Jurkat, Clone E6-1 (cell line): ENCODE measurements around the gene PDZD8.

ENCODE experiments used
- DNase-seq: peaks from one replicate; pipeline ENCODE4 v3.0.0-alpha.2; 2011; ENCODE audit warnings: low read depth, low spot score
- H3K4me3 ChIP-seq: 2 replicates; pipeline ENCODE4 v1.5.1; 2011; ENCODE audit warnings: mild to moderate bottlenecking, low read length, control low read depth, moderate library complexity

Gene PDZD8

DNA sequence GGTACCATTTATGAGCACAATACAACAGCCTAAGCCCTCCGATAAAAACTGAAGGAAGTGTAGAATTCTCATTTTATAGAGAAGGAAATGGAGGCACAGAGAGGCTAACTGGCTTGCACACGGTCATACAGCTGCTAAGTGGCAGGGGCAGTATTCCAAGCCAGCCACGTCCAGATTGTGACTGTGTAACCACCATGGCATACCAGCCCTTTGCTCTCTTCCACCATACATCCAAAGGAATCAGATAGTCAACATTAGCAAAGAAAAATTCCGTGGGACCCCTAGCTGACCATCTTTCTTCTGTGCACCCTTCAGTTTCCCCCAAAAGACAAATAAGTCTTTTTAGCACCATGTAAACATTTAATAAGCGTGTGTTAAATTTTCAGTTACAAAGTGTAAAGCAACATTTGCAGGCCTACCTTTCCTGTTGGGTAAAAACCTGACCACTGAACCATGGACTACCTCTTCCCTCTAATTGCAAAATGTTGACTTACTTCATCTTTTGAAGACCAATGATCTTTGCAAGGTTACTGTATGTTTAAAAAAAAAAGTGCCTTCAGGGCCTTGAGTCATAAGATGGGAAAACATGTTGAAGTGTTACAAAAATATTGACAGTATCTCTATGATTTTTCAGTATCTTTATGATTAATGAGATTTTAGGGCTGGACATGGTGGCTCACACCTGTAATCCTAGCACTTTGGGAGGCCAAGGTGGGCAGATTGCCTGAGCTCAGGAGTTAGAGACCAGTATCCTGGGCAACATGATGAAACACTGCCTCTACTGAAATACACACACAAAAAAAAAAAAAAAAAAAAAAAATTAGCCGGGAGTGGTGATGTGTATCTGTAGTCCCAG lies 24.3 kb upstream of the PDZD8 start:
- no peak for DNase-seq
- H3K4me3 ChIP-seq, result no peak overlapping the region

DNA sequence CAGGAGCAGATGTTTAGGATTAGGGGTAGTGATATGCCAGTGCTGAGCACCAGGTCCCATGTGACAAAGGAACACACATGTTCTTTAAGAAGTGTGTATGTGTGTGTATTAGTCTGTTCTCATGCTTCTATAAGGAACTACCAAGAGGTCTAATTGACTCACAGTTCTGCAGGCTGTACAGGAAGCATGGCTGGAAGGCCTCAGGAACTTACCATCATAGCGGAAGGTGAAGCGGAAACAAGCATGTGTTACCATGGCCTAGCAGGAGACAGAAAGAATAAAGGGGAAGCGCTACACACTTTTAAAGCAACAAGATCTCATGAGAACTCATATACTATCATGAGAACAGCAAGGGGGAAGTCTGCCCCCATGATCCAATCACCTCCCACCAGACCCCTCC lies 22.8 kb upstream of the PDZD8 start:
- H3K4me3 ChIP-seq, result no peak overlapping the region
- DNase-seq, result no peak

DNA sequence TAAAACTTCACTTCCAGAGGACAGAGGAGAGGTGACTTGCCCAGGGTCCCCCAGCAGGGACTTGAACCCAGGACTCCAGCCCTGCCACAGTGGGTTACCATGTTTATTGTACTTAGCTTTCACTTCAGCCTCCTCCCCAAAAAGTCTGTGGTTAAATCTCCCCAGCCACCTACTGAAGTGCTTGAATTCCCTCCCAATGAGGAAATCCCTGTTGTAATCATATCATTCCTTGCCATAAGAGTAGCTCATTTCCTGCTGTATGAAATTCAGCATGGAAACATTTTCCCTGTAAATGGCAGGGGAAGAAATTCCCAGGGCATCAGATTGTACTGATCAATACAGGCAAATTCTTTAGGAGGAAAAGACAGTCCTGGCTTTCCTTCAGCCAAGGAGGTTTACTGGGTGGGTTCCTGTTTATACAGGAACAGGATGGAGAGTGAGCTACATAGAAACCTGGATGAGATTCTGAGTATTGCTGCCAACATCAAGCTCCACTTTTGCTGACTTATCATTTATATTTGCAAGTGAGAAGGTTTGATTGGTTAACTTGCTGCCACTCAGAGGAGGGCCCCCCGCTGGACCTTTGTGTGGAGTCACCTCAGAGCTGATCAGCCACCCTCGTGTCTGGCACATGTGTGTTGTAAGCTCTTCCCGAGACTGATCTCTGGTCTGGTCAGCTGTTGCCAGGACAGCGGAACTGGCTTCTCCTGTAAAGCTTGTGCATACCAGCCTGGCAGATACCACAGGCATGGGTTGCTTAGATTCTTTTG lies 16.4 kb upstream of the PDZD8 start:
- H3K4me3 ChIP-seq, result no peak overlapping the region
- DNase-seq, result no peak

DNA sequence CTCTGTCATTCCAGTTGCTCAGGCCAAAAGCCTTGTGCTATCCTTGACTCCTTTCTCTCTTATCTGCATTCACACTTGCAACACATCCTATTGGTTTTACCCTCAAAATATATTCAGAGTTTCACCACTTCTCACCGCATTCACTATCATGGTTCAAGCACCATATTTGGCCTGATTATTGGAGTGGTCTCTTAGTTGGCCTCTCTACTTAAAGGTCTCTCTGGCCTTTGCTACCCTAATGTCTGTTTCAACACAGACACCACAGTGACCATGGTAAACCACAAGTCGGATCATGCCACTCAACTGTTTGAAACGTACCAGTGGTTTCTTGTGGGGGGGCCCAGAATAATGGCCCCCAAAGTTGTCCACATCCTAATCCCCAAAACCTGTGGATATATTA lies 15.2 kb upstream of the PDZD8 start:
- no peak overlapping the region for H3K4me3 ChIP-seq
- DNase-seq, result no peak

DNA sequence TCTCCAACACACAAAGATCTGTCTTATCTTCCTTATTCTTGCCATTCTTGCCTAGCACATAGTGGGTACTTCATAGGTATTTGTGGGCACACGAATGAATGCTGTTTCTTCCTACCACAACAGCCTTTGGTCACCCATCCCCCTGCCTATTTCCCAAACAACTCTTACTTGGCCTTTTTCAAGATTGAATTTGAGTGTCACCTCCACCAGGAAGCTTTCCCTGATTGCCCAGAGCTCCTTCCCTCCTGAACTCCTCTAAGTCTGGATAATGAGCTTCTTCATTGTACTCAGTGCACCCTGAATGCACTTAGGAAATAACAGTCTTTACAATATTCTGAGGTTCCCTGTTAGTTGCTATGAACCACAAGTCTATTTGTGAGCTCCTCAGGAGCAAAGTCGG lies 11.6 kb upstream of the PDZD8 start:
- H3K4me3 ChIP-seq, result no peak overlapping the region
- no peak for DNase-seq

DNA sequence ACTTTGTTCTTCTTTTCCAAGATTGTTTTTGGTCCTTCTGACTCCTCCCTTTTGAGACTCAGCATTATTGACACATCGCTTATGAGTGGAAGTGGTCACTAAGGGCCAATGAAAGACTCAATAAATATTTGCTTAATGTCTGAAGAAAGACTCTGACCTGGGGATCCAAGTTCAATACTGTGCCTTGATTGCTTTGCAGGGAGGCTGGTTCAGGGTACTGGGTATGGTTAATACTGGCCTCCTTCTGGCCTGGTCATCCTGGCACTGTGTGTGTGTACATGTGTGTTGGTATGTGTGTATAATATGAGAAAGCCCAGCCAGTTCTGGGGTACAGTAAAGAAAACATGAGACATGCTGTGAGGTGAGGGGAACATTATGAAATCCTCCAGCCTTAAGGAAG lies 7.6 kb upstream of the PDZD8 start:
- no peak for DNase-seq
- H3K4me3 ChIP-seq, result no peak overlapping the region

DNA sequence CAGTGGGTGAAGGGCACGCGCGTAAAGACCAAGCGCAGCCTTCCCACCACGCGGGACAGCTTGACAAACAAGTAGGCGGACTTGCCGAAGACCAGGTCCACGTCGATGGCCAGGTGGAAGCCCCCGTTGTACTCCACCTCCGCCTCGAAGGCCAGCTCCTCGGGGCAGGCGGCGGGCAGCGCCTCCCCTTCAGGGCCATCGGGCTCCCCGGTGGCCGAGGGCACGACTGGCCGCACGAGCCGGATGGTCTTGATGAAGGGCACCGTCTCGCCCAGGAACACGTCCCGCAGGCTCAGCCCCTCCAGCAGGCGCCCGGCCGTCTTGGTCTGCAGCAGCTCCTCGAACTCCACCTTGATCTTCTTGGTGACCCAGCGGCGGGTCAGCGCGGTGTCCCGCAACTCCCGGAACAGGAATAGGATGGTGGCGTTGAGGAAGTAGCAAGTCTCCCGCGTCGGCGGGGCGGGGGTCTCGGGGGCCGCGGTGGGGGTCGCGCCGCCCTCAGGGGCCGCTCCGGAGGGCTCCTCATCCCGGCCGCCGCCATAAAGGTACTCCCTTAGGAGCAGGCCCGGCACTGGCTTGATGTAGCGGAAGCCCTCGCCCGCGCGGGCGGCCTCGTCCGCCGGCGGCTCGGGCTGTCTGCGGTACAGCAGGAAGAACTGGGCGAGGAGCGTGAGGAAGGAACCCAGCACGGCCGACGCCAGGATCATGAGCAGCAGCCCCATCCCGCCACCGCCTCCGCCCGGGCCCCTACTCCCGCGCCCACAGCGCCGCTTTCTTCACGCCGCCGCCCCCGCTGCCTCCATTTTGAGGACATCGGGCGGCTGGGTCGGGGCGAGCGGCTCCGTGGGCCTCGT lies 507 bp downstream of the PDZD8 start:
- peak overlapping the region; percentile 82 for H3K4me3 ChIP-seq
- no peak for DNase-seq

DNA sequence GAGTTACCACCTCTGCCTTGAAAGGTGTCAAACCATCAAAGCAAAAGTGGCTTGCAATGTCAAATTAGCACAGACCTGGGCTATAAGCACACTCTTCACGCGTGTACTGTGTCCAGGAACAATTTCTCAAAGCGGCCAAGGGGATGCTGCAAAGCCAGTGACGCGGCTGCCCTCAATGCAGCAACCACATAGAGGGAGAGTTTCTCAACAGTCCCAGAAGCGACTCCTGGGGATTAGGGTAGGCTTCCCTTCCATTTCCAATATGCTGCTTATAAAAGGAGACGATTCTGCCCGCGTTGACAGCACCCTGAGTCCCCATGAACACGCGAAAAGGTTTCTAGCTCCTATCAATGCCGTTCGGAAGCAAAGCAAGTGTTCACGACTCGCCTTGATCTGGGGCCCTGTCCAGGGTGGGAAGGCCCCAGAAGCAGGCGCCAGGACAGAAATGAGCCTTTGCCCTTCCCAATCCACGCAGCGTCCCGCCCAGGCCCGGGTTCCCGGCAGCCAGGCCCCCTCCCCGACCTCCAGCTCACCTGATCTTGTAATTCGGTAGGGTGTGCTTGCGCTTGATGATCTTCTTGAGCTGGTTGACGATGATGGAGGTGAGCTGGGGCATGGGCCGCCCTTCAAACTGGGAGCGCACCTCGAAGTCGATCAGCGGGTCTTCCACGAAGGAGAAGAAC lies 1.3 kb downstream of the PDZD8 start:
- H3K4me3 ChIP-seq, result peak overlapping the region; percentile 82
- DNase-seq, result no peak

DNA sequence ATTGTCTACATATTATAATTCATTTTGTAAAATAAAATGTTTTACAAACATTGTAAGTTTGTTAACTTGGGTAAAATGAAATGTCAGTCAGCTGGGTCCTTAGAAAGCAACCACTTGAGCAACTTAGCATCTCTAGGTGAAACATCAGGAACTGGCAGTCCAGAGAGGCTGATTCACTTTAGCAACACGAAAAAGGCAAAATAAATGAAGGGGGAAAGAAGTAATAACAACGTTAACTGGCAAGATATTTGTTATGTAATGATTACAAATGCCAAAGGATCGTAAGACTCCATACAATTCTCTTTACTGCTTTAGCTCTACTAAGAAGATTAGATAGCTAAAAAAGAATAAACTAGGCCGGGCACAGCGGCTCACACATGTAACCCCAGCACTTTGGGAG lies 5.0 kb downstream of the PDZD8 start:
- no peak overlapping the region for H3K4me3 ChIP-seq
- DNase-seq, result no peak

DNA sequence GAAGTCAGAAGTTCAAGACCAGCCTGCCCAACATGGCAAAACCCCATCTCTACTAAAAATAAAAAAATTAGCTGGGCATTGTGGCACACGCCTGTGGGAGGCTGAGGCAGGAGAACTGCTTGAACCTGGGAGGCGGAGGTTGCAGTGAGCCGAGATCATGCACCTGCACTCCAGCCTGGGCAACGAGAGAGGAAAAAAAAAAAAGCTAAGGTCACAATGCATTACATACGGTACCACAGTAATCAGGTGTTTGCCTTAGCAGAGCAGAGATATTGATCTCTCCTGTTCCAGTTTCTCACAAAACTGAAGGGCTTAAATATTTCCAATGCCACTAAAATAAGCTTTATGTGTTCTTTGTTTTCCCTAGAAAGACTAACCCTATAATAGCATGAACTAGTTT lies 7.5 kb downstream of the PDZD8 start:
- DNase-seq, result no peak
- H3K4me3 ChIP-seq, result no peak overlapping the region

DNA sequence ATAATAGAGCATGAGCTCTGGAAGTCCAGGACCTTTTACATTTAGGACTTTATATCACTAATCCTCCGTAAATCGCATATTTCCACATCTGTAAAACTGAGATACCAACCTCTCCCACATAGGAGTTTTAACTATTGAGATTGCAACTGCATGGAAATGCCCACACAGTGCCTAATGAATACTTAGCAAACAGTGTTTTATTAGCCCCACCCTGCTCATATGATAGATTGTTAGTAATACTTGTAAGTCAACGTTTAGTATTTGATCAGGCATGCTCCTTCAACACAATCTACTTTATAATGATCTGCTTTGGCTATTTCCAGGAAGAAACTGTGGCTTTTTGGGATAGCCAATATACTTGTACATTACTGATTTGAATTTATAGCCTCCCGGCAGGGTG lies 8.5 kb downstream of the PDZD8 start:
- H3K4me3 ChIP-seq, result no peak overlapping the region
- no peak for DNase-seq

DNA sequence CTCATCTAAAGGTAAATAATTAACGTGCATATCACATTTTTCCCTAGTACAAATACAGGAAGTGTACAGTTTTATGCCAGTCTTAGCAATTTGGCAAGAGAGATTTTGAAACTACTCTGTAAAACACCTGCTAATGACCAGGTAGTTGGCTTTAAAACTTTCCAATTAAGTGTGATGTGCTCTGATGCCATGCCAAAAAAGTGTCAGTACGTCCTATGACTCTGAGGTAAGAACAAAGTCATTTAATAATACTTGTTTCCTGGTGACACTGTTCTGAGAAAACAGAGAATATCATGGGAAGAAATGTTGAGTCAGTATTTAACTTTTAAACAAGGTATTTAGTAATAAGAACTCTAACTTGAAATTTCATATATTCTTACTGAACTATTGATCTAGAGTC lies 9.6 kb downstream of the PDZD8 start:
- no peak for DNase-seq
- no peak overlapping the region for H3K4me3 ChIP-seq

DNA sequence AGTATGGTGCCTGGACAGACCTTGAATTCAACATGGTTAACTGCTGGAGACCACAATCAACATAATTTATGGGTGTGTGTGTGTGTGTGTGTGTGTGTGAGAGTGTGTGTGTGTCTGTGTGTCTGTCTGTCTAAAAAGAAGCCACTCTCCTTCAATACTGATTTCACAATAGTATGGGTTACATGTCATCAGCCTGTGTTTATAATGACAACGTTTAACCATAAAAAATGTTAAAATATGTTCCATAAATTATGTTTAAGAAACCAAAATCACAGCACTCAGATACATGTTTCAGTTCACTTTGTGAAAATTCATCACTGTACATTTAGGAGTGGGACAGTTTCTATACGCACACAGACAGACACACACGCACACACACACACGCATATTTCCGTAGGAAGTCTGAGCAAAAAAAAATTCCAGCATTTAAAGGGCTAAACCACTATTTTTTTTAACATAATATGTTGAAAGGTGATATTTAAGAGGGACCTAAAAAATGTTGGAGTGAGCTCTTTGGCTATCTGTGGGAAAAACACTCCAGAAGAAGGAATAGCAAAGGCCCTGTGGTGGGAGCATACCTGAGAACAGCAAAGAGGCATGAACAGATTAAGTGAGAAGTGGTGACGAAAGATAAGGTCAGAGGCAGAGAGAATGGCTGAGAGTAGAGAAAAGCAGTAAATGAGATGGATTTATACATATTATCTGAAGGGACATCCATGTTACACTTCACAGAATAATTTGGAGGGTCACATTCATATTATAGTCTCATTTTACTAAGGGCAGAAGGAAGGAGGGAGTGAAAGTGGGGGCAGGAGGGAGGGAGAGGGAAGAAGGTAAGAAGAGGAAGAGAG lies 10.9 kb downstream of the PDZD8 start:
- H3K4me3 ChIP-seq, result no peak overlapping the region
- DNase-seq, result no peak

DNA sequence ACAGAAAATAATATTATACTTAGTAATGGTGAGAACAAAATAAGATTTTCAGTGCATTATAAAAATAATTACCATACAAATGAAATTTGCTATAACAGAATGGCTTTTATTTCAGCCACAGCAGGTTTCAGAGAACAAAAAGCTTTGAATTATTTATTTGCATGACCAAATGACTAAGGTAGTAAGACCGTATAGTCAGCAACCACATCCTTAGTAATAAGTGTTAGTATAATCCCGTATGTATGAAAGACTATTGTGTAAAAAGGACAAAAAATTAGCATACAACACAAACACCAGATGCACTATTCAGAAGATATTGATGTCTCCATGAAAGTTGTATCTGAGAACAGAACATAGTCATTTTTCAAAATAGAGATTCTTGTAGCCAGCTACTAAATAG lies 12.2 kb downstream of the PDZD8 start:
- H3K4me3 ChIP-seq, result no peak overlapping the region
- DNase-seq, result no peak

DNA sequence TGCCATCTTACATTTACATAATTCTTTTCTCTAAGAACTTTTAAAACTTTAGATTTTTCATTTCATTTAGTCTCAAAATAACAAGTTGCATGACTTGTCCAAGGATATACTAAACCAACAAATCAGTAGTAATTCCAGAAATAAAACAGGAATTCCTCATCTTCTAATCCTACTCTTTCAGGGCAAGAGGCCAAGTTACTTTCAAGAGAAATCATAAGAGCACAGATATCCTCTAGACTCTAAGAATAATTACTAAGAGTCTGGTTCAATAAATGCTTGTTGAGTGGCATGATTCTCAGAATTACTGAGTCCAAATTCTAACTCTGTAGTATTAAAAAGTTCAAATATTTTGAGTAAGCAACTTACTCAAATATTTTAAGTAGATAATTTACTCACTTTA lies 12.9 kb downstream of the PDZD8 start:
- no peak for DNase-seq
- H3K4me3 ChIP-seq, result no peak overlapping the region

DNA sequence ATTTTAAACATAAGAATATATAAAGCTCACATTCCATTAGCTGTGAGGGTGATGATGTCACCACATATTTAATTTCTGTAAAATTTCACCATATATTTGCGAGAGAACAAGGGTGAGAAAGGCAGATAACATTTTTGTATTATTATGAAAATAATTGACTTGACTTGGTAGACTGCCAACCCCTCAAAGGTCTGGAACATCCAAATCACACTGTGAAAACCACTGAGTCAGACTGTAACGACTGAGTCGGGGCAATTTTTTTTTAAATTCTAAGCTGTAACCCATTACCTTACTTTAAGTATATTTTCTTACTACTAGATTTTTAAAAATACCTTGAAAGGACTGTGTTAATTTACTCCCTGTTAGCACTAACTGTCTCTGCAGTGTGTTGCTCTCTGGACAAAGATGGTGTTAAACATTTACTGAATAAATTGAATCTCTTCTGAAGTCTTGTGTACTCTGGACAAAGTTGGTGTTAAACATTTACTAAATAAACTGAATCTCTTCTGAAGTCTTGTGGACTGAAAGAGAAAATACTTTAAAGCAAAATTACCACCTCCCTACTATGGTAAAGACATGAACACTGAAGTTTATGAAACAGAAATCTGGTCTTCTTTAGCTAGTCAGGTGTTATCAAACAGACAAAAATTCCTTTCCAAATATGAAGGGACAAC lies 14.1 kb downstream of the PDZD8 start:
- DNase-seq, result no peak
- H3K4me3 ChIP-seq, result no peak overlapping the region

DNA sequence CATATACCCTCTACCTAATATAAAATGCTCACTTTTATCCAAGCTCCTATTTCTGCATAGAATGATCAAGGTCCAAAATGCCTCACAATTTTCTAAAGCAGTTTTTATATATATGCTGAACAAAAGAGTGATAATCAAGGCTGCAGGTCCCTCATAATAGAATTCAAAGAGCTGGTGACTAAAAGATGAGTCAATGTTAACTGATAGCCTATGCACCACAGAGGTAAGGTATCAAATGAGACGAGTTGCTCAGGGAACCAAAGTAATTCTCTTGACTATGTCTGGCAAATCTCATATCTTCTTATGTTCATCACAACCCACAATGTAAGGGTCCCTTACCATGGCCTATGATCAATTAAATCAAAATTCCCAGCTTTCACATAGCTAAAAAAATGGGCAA lies 15.2 kb downstream of the PDZD8 start:
- no peak for DNase-seq
- H3K4me3 ChIP-seq, result no peak overlapping the region

DNA sequence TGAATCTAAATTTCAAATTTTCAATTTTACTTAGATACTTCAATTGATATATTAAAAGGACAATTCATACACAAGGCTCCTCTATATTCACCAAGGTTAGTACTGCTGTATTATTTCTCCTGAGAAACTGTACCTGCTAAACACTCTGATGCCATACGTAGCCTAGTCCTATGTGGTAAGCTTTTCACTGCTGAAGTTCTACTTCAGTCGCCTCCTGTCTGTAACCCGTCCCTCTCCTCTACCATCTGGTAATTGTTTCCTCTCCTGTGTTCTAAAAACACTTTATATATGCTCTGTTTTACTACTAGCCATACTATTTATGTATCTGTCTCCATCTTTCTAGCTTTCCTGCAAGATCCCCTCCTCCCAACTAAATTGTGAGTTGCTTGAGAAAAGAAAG lies 20.2 kb downstream of the PDZD8 start:
- H3K4me3 ChIP-seq, result no peak overlapping the region
- no peak for DNase-seq
